ENCODE measurements around the gene CYP1A1. TPM values are rescaled to one million over a fixed set of nuclear protein-coding genes. Genes with fewer than 3 reads are reported as not detected.
"Not testable (repeated sequence)": the region's sequence is repeated elsewhere in the genome, so short reads cannot be mapped to it uniquely, and the experiment has no call there.

CYP1A1 gene
- polyA plus RNA-seq, 6 donors from 2014 or later: not detected

DNA sequence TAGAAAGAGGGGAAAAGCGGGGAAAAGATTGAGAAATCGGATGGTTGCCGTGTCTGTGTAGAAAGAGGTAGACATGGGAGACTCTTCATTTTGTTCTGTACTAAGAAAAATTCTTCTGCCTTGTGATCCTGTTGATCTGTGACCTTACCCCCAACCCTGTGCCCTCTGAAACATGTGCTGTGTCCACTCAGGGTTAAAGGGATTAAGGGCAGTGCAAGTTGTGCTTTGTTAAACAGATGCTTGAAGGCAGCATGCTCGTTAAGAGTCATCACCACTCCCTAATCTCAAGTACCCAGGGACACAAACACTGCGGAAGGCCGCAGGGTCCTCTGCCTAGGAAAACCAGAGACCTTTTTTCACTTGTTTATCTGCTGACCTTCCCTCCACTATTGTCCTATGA lies 4.0 kb upstream of the CYP1A1 start:
- H3K27ac Mint-ChIP-seq; H3K36me3 Mint-ChIP-seq; ATAC-seq (ENCODE audit: low read depth in 2 of 2); H3K4me3 Mint-ChIP-seq; DNase-seq; H3K9me3 Mint-ChIP-seq: not testable (repeated sequence)
- Mint-ChIP-seq H3K4me1 (peaks cover 11 to 16% (median 16%) of the 10 kb centered on the region in 3 donors), H3K27me3 (peaks cover 47 to 71% (median 71%) of the 10 kb centered on the region in 3 donors)

DNA sequence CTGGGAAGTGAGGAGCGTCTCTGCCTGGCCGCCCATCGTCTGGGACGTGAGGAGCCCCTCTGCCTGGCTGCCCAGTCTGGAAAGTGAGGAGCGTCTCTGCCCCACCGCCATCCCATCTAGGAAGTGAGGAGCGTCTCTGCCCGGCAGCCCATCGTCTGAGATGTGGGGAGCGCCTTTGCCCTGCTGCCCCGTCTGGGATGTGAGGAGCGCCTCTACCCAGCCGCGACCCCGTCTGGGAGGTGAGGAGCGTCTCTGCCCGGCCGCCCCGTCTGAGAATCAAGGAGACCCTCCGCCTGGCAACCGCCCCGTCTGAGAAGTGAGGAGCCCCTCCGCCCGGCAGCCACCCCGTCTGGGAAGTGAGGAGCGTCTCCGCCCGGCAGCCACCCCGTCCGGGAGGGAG lies 3.4 kb upstream of the CYP1A1 start:
- H3K36me3 Mint-ChIP-seq; H3K4me3 Mint-ChIP-seq; DNase-seq; H3K9me3 Mint-ChIP-seq; H3K27ac Mint-ChIP-seq; ATAC-seq (ENCODE audit: low read depth in 2 of 2): not testable (repeated sequence)
- H3K4me1 Mint-ChIP-seq: peaks cover 11 to 16% (median 16%) of the 10 kb centered on the region in 3 donors
- H3K27me3 Mint-ChIP-seq: peaks cover 47 to 71% (median 64%) of the 10 kb centered on the region in 3 donors

DNA sequence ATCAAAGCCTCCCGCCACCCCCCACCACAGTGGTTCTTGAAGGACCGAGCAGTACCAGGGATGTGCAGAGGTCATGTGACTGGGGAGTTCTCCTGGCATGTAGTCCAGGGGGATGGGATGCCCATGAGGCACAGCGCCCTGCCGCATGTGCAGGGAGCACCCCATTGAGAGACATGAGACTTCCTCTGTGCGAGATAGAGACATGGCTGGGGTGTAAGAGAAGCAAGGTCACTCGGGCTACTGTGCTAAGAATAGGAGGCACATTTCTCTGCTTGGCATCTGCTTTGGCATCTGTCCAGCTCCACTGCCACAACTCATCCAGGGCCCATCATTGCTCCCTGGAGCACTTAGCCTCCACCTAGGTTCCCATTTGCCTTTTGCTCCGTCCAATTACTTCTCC lies 2.4 kb upstream of the CYP1A1 start:
- no peak for ATAC-seq (ENCODE audit: low read depth in 2 of 2)
- no peak overlapping the region for H3K27ac Mint-ChIP-seq
- peaks cover 0 to 1% (median 0%) of the 10 kb centered on the region in 7 donors for H3K9me3 Mint-ChIP-seq
- peaks cover 47 to 65% (median 58%) of the 10 kb centered on the region in 3 donors for H3K27me3 Mint-ChIP-seq
- H3K4me1 Mint-ChIP-seq: peaks cover 11 to 16% (median 16%) of the 10 kb centered on the region in 3 donors
- H3K36me3 Mint-ChIP-seq: peaks cover 0 to 4% of the 10 kb centered on the region in 2 donors
- peak overlapping the region in 5 of 8 donors; percentile 3 to 82 (median 57) for H3K4me3 Mint-ChIP-seq
- no peak for DNase-seq

DNA sequence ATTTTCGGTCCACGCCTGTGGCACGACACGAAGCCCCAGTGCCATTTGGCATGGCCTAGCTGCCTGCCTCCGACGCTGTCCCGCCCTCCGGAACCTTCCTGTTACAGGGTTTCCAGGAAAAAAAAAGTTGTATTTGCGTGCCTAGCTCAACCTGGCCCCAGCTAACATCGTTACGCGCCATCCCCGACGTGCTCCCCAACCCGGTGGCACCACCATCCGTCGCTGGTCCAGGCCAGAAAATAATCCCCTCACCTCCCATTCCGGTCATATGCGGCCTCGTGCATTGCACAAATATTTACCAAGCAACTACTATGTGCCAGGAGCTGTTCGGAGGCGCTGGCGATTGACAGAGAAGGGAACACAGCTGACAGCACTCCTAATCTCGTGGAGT lies 1.4 kb upstream of the CYP1A1 start:
- H3K27ac Mint-ChIP-seq: peak overlapping the region in 1 of 6 donors; percentile 5

DNA sequence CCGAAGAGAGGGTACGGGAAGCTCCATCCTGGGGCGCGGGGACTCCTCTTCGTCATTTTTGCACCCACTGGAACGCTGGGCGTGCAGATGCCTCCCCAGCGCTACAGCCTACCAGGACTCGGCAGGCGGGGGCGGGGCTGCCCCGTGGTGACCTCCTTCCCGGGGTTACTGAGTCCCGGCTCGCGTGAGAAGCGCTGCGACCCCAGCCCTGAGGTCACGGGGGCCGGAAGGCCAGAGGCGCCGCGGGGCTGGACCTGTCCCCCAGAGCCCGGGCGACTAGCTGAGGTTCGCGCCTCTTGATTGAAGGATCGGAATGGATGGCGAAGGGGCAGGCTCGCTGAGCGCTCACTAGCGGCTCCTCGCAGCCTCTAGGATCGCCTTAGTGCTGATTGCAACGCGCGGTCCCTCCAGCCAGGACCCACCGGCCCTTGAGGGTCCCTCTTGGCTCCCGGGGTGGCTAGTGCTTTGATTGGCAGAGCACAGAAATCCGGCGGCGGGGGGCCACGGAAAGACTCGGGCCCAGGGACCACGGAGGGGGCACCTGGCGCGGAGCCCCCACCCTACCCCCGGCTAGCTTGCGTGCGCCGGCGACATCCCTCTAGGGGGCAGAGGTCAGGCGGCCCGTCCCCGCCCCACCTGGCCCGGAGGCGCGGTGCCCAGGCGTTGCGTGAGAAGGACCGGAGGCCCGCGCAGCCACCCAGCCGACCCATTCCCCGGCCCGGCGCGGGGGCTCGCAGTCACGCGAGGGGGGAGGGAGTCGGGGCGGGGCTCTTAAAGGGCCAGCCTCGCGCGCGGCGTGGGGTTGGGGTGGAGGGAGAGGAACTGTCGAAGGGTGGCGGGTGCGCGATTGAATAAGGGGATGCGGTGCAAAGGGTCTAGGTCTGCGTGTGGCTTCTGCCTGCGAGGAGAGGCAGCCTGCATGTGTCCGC lies 781 bp upstream of the CYP1A1 start:
- peaks cover 11 to 16% (median 16%) of the 10 kb centered on the region in 3 donors for H3K4me1 Mint-ChIP-seq
- H3K36me3 Mint-ChIP-seq: peaks cover 0 to 4% of the 10 kb centered on the region in 2 donors

More for the DNA sequence above, 1.4 kb upstream of the CYP1A1 start:
- H3K9me3 Mint-ChIP-seq: no peaks in the 10 kb centered on the region
- H3K4me1 Mint-ChIP-seq: peaks cover 11 to 16% (median 16%) of the 10 kb centered on the region in 3 donors
- H3K27me3 Mint-ChIP-seq: peaks cover 45 to 65% (median 54%) of the 10 kb centered on the region in 3 donors
- H3K4me3 Mint-ChIP-seq: peak overlapping the region; percentile 56 to 93 (median 76)
- ATAC-seq (ENCODE audit: low read depth in 2 of 2) (no peak), DNase-seq (no peak)
- peaks cover 0 to 4% of the 10 kb centered on the region in 2 donors for H3K36me3 Mint-ChIP-seq

DNA sequence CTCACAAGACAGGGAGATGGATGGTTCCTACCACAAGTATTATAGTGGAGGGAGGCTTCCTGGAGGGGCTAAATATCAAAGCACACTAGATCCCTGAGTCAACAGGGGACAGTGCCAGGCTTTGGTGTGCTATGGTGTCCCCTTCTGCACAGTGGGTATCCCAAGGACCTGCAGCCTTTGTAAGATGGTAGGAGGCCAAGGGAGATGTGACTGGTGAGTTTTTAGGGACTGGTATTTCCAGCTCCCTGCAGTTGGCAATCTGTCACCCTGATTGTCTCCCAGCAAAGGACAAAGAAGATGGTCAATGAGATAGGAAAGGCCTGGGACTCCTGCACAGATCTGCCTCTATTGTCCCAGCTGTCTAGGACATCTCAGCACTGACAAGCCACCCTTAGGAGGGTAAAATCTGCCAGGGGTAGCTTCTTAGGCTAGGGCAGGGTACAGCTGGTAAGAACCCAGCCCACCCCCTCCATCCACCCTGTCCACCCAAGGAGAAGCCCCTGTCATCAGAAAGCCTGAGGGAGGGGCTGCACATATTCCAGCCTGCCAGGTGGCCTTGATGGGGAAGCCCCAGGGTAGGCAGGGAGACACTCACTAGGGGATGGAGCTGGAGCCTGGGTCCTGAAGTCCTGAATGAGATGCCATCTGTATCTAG lies 631 bp downstream of the CYP1A1 start:
- Mint-ChIP-seq H3K27me3 (peaks cover 32 to 50% (median 36%) of the 10 kb centered on the region in 3 donors), H3K4me3 (peak overlapping the region in 7 of 8 donors; percentile 63 to 86 (median 73)), H3K27ac (peak overlapping the region in 2 of 6 donors; percentile 13 to 74), H3K36me3 (peaks cover 0 to 4% of the 10 kb centered on the region in 2 donors), H3K4me1 (peaks cover 11 to 16% (median 16%) of the 10 kb centered on the region in 3 donors), H3K9me3 (no peaks in the 10 kb centered on the region)
- DNase-seq (no peak), ATAC-seq (ENCODE audit: low read depth in 2 of 2) (no peak)

More for the DNA sequence above, 781 bp upstream of the CYP1A1 start:
- DNase-seq (peak; percentile 11), ATAC-seq (ENCODE audit: low read depth in 2 of 2) (peak; percentile 66)
- H3K9me3 Mint-ChIP-seq: no peaks in the 10 kb centered on the region
- H3K4me3 Mint-ChIP-seq: peak overlapping the region; percentile 56 to 93 (median 78)
- H3K27ac Mint-ChIP-seq: no peak overlapping the region
- H3K27me3 Mint-ChIP-seq: peaks cover 44 to 64% (median 50%) of the 10 kb centered on the region in 3 donors

DNA sequence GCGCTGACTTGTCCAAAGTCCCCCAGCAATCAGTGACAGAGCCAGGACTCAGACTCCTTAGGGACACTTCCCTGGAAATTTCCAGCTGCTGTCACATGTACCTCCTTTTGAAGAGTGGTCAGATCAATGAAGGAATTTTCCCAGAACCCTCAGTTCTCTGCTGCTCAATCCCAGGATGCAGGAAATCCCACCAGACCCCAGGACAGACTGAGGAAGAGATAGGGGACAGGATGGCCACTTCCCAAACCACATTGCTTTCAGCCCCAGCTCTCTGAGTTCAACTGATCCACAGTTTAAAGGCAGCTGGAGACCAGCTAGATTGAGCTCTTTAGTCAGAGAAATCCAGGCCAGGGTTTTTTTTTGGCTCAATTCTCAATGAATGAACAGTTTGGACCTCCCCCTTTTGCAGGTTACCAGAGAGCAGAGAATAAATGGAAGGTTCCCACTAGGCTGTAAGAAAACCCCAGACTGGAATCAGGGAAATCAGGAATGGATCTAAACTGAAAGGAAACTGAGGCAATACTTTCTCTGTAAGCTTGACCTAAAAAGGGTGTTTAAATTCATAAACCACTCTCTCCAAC lies 1.5 kb downstream of the CYP1A1 start:
- Mint-ChIP-seq H3K4me1 (peaks cover 11 to 16% (median 16%) of the 10 kb centered on the region in 3 donors), H3K36me3 (peaks cover 0 to 4% of the 10 kb centered on the region in 2 donors), H3K4me3 (peak overlapping the region in 1 of 8 donors; percentile 63), H3K27ac (no peak overlapping the region), H3K27me3 (peaks cover 31 to 50% (median 33%) of the 10 kb centered on the region in 3 donors), H3K9me3 (no peaks in the 10 kb centered on the region)
- ATAC-seq (ENCODE audit: low read depth in 2 of 2) (peak; percentile 22 to 25), DNase-seq (no peak)

DNA sequence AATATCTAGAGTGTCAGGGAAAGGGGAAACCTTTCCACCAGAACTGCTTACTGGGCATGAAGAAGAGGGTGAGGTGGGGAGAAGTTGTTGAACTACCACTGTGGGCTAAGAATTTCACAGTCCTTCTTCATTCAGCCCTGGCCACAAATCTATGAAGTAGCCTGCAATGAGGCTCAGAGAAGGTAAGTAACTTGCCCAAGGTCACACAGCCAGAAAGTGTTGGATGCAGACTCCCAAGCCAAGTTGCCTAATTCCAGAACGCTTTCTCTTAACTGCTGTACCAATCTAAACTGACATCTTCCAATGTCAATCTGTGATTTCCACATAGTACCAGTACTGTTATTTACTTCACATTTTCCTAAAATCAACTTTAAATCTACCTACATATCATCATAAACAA lies 2.1 kb downstream of the CYP1A1 start:
- ATAC-seq (ENCODE audit: low read depth in 2 of 2): no peak
- no peak for DNase-seq
- H3K27ac Mint-ChIP-seq: peak overlapping the region in 1 of 6 donors; percentile 4
- H3K36me3 Mint-ChIP-seq: peaks cover 0 to 4% of the 10 kb centered on the region in 2 donors
- H3K4me3 Mint-ChIP-seq: peak overlapping the region in 1 of 8 donors; percentile 9
- no peaks in the 10 kb centered on the region for H3K9me3 Mint-ChIP-seq
- peaks cover 31 to 50% (median 32%) of the 10 kb centered on the region in 3 donors for H3K27me3 Mint-ChIP-seq
- peaks cover 11 to 16% (median 16%) of the 10 kb centered on the region in 3 donors for H3K4me1 Mint-ChIP-seq

DNA sequence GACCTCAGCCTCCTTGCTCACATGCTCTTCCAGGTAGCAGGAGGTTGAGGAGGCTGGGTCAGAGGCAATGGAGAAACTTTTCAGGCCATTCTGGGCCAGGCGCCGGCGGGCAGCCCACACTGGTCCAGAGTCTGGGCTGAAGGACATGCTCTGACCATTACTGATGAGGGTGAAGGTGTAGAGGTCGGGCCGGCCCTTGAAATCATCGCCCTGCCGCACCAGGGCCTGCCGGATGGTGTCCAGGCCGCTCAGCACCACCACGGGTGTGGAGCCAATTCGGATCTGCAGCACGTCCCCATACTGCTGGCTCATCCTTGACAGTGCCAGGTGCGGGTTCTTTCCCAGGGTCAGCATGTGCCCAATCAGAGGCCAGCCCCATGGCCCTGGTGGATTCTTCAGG lies 2.7 kb downstream of the CYP1A1 start:
- no peak overlapping the region for H3K27ac Mint-ChIP-seq
- DNase-seq (no peak), ATAC-seq (ENCODE audit: low read depth in 2 of 2) (no peak)
- peaks cover 0 to 4% of the 10 kb centered on the region in 2 donors for H3K36me3 Mint-ChIP-seq
- H3K27me3 Mint-ChIP-seq: peaks cover 26 to 45% (median 27%) of the 10 kb centered on the region in 3 donors
- peaks cover 11 to 16% (median 16%) of the 10 kb centered on the region in 3 donors for H3K4me1 Mint-ChIP-seq
- no peak overlapping the region for H3K4me3 Mint-ChIP-seq
- no peaks in the 10 kb centered on the region for H3K9me3 Mint-ChIP-seq

DNA sequence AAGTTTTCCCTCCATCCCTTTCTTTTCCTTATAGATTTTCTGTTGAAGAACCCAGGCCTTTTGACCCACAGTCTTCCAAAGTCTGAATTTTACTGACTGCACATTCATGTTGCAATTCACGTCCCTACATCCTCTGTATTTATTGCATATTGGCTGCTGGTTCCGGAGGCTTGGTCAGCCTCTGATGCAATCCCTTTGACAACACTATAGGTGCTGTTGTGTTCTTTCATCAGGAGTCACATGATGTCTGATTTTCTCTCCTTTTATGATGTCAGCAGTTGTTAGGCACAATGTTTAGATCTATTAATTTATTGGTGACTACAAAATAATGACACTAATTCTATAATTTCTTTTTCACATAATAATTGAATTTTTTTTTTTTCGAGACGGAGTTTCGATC lies 8.7 kb downstream of the CYP1A1 start:
- no peak for DNase-seq
- no peak for ATAC-seq (ENCODE audit: low read depth in 2 of 2)
- peaks cover 0 to 3% (median under 1%) of the 10 kb centered on the region in 3 donors for H3K27me3 Mint-ChIP-seq
- no peak overlapping the region for H3K27ac Mint-ChIP-seq
- H3K9me3 Mint-ChIP-seq: no peaks in the 10 kb centered on the region
- H3K36me3 Mint-ChIP-seq: no peaks in the 10 kb centered on the region
- no peak overlapping the region for H3K4me3 Mint-ChIP-seq
- H3K4me1 Mint-ChIP-seq: no peaks in the 10 kb centered on the region

DNA sequence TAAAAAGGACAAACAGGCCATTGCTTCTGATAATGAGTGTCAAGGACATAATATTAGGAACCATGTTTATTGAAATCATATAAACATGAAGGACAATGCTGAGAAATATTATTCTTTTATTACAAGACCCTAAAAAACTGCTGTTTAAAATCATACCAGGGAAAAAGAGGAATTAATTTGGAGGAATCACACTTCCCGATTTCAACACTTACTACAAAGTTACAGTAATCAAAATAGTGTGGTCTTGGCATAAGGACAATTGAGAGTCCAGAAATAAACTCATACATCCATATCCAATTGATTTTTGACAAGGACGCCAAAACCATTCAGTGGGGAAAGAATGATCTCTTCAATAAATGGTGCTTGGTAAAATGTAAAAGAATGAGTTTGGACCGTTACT lies 13.0 kb downstream of the CYP1A1 start:
- H3K9me3 Mint-ChIP-seq: peaks cover 0 to 1% (median 0%) of the 10 kb centered on the region in 7 donors
- peaks cover 10 to 19% (median 14%) of the 10 kb centered on the region in 3 donors for H3K27me3 Mint-ChIP-seq
- H3K4me3 Mint-ChIP-seq: no peak overlapping the region
- DNase-seq (no peak), ATAC-seq (ENCODE audit: low read depth in 2 of 2) (no peak)
- H3K4me1 Mint-ChIP-seq: no peaks in the 10 kb centered on the region
- peak overlapping the region in 1 of 6 donors; percentile 76 for H3K27ac Mint-ChIP-seq
- no peaks in the 10 kb centered on the region for H3K36me3 Mint-ChIP-seq

DNA sequence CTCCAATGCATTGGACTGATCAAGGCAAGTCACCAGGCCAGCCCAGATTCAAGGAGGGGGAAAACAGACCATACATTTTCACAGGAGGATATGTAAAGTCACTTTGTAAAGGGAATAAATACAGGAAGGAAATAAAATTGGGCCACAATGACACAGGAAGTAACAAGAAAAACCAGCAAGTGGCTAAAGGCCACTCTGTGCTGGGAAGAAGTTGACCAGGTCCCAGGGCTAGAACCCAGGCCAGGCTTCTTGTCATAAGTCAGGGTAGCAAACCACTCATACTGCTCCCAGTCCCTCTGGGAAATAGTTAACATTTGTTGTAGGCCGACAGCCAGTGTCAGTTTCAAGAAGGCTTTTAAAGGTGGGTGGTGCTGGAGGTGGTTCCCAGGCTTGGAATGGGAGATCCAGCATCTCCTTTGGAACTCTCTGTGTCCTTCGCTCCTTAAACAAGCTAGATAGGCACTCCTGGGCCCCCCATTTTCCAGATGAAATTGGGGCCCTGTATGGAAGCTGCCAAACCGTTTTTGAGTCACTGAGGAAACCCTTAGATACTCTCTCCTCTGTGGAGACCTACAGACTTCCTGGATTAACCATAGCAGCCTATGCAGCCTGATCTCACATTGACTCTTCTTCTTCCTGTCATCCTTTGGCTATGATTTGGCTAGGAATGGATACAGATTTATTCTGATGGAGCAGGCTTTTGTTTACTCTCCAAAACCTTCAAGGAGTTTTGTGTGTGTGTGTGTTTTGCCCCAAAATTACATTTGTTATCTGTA lies 14.8 kb downstream of the CYP1A1 start:
- Mint-ChIP-seq H3K4me1 (no peaks in the 10 kb centered on the region), H3K4me3 (no peak overlapping the region), H3K36me3 (no peaks in the 10 kb centered on the region), H3K27ac (no peak overlapping the region), H3K9me3 (peaks cover 0 to 1% (median 0%) of the 10 kb centered on the region in 7 donors), H3K27me3 (peaks cover 14 to 29% (median 26%) of the 10 kb centered on the region in 3 donors)
- ATAC-seq (ENCODE audit: low read depth in 2 of 2) (no peak), DNase-seq (no peak)
